ENCODE data around the gene APBB2.
"Not testable (repeated sequence)": the region's sequence is repeated elsewhere in the genome, so short reads cannot be mapped to it uniquely, and the experiment has no call there.

APBB2 gene

GRCh38 chr4:41069838-41070237 lies 144.5 kb downstream of the APBB2 start:
- DNase-seq: no peak

DNA sequence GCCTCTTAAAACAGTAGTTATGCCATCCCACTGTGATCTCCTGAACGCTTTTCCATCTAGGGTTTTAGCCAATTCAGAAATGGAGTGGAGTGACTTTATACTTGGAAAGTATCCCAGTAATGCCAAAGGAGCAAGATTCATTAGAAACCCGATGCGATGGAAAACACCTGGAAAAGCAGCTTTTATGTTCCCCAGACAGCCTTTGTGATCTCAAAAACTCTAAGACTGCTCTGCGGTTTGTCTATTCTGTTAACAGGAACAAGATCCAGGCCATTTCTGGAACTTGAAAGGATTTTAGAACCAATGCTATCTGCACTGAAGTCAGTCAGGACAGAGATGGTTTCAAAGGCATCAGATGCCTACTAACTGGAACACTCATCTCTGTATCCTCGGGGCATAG lies 145.1 kb downstream of the APBB2 start:
- DNase-seq: no peak

DNA sequence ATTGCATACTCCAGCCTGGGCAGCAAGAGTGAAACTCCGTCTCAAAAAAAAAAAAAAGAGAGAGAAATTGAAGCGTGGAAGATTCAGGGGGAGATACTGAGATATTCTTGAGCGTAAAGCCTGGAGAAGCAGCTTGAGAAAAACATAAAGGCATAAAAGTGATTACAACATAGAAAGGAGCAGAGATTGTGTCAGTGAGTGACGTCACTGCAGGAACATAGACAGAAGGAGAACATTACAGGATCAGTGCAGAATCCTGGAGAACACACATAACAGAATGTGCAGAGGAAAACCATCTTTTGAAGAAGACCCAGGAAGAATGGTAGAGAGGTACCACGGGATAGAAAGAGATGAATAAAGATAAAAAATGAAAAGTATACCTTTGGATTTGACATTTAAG lies 147.0 kb downstream of the APBB2 start:
- DNase-seq: no peak

DNA sequence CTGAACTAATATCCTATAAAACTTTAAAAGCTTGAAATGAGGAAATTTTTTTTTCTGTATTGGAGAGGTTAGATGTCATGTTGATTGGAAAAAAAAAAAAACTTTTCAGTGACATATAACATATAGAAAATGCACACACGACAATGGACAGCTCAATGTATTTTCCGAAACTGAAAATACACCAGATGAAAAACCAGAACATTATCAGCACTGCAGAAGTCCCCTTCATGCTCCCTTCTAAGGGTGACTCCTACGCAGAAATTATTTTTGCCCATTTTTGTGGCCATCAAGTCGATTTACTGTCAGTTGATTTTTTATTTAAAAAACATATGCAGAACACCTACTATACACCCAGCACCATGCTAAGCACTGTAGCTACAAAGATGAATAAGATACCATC lies 148.3 kb downstream of the APBB2 start:
- DNase-seq: no peak

GRCh38 chr4:41065434-41066006 lies 148.8 kb downstream of the APBB2 start:
- DNase-seq: no peak

DNA sequence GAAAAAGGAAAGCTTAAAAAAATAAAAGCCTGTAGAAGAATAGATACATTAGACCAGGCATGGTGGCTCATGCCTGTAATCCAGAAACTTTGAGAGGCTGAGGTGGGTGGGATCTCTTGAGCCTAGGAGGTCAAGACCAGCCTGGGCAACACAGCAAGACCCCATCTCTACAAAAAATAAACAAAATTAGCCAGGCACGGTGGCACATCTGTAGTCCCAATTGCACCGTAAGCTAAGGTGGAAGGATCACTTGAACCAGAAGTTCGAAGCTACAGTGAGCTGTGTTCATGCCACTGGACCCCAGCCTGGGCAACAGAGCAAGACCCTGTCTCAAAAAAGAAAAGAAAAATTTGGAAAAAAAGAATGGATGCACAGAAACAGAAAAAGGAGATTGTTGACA lies 149.4 kb downstream of the APBB2 start:
- DNase-seq: no peak

DNA sequence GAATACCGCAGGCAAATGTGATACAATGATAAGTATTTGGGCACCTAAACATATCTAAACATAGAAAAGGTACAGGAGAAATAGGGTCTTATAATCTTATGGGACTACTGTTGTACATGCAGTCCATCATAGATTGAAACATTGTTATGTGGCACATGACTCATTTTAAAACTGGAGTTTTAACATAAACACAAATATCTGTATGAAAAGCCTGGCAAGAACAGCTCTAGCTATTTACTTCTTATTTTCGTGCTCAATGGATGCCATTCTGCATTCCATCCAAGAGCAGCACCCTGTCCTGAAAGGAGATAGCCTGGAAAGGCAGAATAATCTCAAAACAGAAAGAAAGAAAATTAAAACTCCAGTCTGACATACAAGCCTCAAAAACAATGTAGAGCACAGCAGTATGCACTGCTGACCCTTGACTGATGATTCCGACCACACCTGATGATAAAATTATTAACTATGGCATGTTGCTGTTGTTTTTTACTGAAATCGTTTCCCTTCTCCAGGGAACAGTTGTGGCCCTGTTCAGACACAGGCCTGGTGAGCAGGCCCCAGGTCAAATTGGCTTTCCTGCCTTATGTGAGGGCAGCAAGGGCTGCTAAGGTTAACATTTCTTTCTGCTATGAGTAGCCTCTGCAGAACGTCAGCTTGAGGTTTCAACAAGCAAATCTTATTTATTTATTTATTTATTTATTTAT lies 152.7 kb downstream of the APBB2 start:
- DNase-seq: no peak

GRCh38 chr4:41060352-41061334 lies 153.7 kb downstream of the APBB2 start:
- DNase-seq: peak in 10 of 58 donors; percentile 7 to 54 (median 17)

DNA sequence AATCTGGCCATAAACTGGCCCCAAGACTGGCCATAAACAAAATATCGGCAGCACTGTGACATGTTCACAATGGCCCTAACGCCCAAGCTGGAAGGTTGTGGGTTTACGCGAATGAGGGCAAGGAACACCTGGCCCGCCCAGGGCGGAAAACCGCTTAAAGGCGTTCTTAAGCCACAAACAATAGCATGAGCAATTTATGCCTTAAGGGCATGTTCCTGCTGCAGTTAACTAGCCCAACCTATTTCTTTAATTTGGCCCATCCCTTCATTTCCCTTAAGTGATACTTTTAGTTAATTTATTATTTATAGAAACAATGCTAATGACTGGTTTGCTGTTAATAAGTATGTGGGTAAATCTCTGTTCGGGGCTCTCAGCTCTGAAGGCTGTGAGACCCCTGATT lies 154.9 kb downstream of the APBB2 start:
- not testable (repeated sequence) for DNase-seq

GRCh38 chr4:41058426-41058825 lies 155.9 kb downstream of the APBB2 start:
- no peak for DNase-seq

GRCh38 chr4:41057467-41057866 lies 156.9 kb downstream of the APBB2 start:
- DNase-seq: no peak

- no peak for DNase-seq
Measured at GRCh38 chr4:41052287-41052686, 162.1 kb downstream of the APBB2 start.

DNA sequence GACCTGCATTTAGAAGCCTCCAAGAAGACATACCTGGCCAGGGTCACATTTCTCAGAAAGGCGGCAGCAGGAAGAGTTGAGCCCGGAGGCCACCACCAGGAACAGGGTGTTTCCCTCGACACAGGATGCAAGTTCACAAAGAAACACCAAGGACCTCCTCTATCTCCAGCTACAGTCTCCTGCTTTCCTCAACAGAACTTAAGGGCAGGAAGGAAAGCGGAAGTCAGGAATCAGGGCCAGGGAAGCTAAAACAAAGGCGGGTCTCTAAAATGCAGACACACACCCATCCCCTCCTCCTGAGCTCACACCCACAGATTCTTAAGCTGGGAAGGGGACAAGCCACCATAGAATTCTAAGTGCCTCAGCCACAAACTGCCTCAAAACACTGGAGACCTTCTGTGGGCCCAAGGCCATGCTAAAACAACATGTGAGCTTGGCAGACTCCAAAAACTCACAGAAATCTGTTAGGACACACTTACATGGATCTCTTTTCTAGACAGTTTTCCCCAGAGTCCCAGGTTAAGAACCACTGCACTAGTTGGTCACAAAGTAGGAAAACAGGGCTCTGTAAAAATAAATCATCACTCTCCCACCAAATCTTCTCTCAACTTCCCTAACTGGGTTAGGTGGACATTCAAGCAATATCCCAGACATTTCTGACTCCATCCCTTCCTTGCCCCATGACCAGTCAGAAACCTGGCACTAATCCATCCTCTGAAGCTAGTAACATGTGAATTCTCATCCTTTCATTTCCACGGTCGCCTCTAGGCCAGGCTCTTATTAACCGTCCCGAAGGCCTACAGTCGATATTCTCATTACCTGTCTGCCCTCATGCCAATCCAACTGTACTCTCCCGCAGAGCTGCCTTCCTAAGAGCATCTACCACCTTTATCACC lies 163.2 kb downstream of the APBB2 start:
- DNase-seq: no peak

DNA sequence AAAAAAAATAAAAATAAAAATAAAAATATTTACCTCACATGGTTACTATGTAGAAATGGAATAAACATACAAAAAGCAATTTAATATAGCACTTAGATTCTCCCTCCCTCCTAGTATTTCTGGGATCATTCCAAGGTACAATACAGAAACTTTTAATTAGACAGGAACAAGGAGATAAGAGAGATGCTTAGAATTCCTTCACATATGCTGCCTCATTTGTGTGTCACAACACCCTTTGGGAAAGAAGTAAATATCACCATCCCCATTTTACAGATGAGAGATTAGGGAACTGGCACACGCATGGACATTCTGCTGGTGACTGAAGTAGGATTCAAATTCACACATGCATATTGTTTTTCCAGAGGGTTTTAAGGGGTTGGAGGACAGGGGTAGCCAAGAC lies 164.2 kb downstream of the APBB2 start:
- no peak for DNase-seq

- DNase-seq: not testable (repeated sequence)
Measured at GRCh38 chr4:41049176-41049575, 165.2 kb downstream of the APBB2 start.

GRCh38 chr4:41044791-41045190 lies 169.6 kb downstream of the APBB2 start:
- DNase-seq: no peak

GRCh38 chr4:41044165-41044564 lies 170.2 kb downstream of the APBB2 start:
- DNase-seq: no peak

- no peak for DNase-seq
Measured at GRCh38 chr4:41043465-41043864, 170.9 kb downstream of the APBB2 start.

- DNase-seq: no peak
Measured at GRCh38 chr4:41041551-41041950, 172.8 kb downstream of the APBB2 start.

DNA sequence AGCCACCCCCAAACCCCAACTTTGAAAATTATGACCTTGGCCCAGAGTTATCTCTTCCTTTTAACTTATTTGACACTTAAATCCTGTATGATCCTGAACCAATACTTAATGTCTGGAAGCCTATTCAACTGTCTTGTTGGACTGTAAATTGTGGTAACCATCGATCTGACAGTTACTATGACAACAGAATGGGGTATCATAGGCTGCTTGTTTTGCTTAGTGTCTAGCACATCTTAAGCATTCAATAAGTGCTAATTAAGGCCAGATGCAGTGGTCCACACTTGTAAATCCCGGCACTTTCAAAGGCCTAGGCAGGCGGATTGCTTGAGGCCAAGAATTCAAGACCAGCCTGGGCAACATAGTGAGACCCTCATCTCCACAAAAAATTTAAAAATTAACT lies 175.0 kb downstream of the APBB2 start:
- no peak for DNase-seq

GRCh38 chr4:41038304-41038703 lies 176.0 kb downstream of the APBB2 start:
- no peak for DNase-seq

Data from anterior cingulate cortex (tissue), 58 donors.